ENCODE data around the gene MGAT4A.
"Not testable (repeated sequence)": the region's sequence is repeated elsewhere in the genome, so short reads cannot be mapped to it uniquely, and the experiment has no call there.

The MGAT4A gene

GRCh38 chr2:98730707-98731040, 258 bp downstream of the MGAT4A start:
- Histone ChIP-seq H2AFZ (ENCODE audit: low read length) (peak overlapping the region; percentile 69; the same call in 1 of the 2 replicates), H3K9me3 (ENCODE audit: insufficient read depth, low read depth, low read length) (no peaks in the 10 kb centered on the region), H3K9me2 (replicated peaks; ENCODE audit: low read depth, low read length) (no peaks in the 10 kb centered on the region), H3K79me2 (ENCODE audit: insufficient read depth, low read length) (peaks cover 54% of the 10 kb centered on the region), H3K4me3 (ENCODE audit: low read length, poor library complexity, severe bottlenecking) (peak overlapping the region; percentile 76), H3K27me3 (ENCODE audit: insufficient read depth, low read length, poor library complexity, severe bottlenecking) (no peaks in the 10 kb centered on the region), H3K4me2 (ENCODE audit: low read depth, low read length, poor library complexity, severe bottlenecking) (no peak overlapping the region), H3K9ac (ENCODE audit: low read depth, low read length, poor library complexity, severe bottlenecking) (peak overlapping the region; percentile 71), H4K20me1 (ENCODE audit: insufficient read depth, low read length, poor library complexity, severe bottlenecking) (peaks cover 11% of the 10 kb centered on the region), H3F3A (ENCODE audit: low read depth) (no peaks in the 10 kb centered on the region; the same call in 1 of the 2 replicates), H3K36me3 (ENCODE audit: insufficient read depth, low read length) (no peaks in the 10 kb centered on the region), H3K4me1 (ENCODE audit: insufficient read depth, low read length, poor library complexity, severe bottlenecking) (peaks cover 65% of the 10 kb centered on the region)
- TF ChIP-seq EZH2phosphoT487 (IDR thresholded peaks at IDR 0.05; ENCODE audit: borderline replicate concordance) (no peak), CTCF (conservative IDR thresholded peaks at IDR 0.05; ENCODE audit: low read length) (no peak)

- Histone ChIP-seq H3K4me2 (ENCODE audit: low read depth, low read length, poor library complexity, severe bottlenecking) (peak overlapping the region; percentile 85), H3K9me3 (ENCODE audit: insufficient read depth, low read depth, low read length) (no peaks in the 10 kb centered on the region), H3K9ac (ENCODE audit: low read depth, low read length, poor library complexity, severe bottlenecking) (peak overlapping the region; percentile 71), H2AFZ (ENCODE audit: low read length) (peak overlapping the region; percentile 69), H4K20me1 (ENCODE audit: insufficient read depth, low read length, poor library complexity, severe bottlenecking) (peaks cover 11% of the 10 kb centered on the region), H3K4me1 (ENCODE audit: insufficient read depth, low read length, poor library complexity, severe bottlenecking) (peaks cover 67% of the 10 kb centered on the region), H3K27me3 (ENCODE audit: insufficient read depth, low read length, poor library complexity, severe bottlenecking) (no peaks in the 10 kb centered on the region), H3K4me3 (ENCODE audit: low read length, poor library complexity, severe bottlenecking) (peak overlapping the region; percentile 76), H3F3A (ENCODE audit: low read depth) (no peaks in the 10 kb centered on the region; the same call in 1 of the 2 replicates), H3K36me3 (ENCODE audit: insufficient read depth, low read length) (no peaks in the 10 kb centered on the region), H3K9me2 (replicated peaks; ENCODE audit: low read depth, low read length) (no peaks in the 10 kb centered on the region), H3K79me2 (ENCODE audit: insufficient read depth, low read length) (peaks cover 59% of the 10 kb centered on the region)
- TF ChIP-seq CTCF (conservative IDR thresholded peaks at IDR 0.05; ENCODE audit: low read length) = no peak
- no peak for TF ChIP-seq EZH2phosphoT487 (IDR thresholded peaks at IDR 0.05; ENCODE audit: borderline replicate concordance)
Measured at GRCh38 chr2:98730053-98730706, 752 bp downstream of the MGAT4A start.

- no peak for TF ChIP-seq EZH2phosphoT487 (IDR thresholded peaks at IDR 0.05; ENCODE audit: borderline replicate concordance)
- no peak for TF ChIP-seq CTCF (conservative IDR thresholded peaks at IDR 0.05; ENCODE audit: low read length)
- Histone ChIP-seq H3F3A (ENCODE audit: low read depth) (no peaks in the 10 kb centered on the region; the same call in 1 of the 2 replicates), H3K9me3 (ENCODE audit: insufficient read depth, low read depth, low read length) (no peaks in the 10 kb centered on the region), H3K79me2 (ENCODE audit: insufficient read depth, low read length) (peaks cover 64% of the 10 kb centered on the region), H3K9ac (ENCODE audit: low read depth, low read length, poor library complexity, severe bottlenecking) (peak overlapping the region; percentile 71), H3K4me3 (ENCODE audit: low read length, poor library complexity, severe bottlenecking) (peak overlapping the region; percentile 76), H2AFZ (ENCODE audit: low read length) (0 out of 2 replicates have a peak overlapping the region, but pooled peaks have one; percentile 69), H3K9me2 (replicated peaks; ENCODE audit: low read depth, low read length) (no peaks in the 10 kb centered on the region), H3K36me3 (ENCODE audit: insufficient read depth, low read length) (no peaks in the 10 kb centered on the region), H3K4me2 (ENCODE audit: low read depth, low read length, poor library complexity, severe bottlenecking) (peak overlapping the region; percentile 85), H3K4me1 (ENCODE audit: insufficient read depth, low read length, poor library complexity, severe bottlenecking) (peaks cover 67% of the 10 kb centered on the region), H4K20me1 (ENCODE audit: insufficient read depth, low read length, poor library complexity, severe bottlenecking) (peaks cover 11% of the 10 kb centered on the region), H3K27me3 (ENCODE audit: insufficient read depth, low read length, poor library complexity, severe bottlenecking) (no peaks in the 10 kb centered on the region)
Measured at GRCh38 chr2:98729652-98730051, 1.3 kb downstream of the MGAT4A start.

DNA sequence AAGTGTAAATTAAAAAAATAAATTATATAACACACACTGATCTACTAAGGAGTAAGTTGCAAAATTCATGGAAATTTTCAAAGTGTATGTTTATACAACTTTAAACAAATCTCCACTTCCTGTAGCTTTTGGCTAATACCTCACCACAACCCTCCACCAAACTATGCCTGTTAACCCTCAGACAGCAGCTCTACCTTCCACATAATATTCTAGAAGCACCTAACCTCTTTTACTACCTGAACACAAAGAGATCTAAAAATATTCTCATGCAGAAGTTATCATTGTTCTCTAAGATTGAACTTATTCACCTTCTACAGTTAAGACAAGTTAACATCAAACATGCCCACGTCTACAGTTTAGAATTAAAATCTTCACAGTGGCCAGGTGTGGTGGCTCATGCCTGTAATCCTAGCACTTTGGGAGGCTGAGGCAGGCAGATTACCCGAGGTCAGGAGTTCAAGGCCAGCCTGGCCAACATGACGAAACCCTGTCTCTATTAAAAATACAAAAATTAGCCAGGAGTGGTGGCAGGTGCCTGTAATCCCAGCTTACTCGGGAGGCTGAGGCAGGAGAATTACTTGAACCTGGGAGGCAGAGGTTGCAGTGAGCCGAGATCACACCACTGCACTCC, 2.7 kb downstream of the MGAT4A start:
- Histone ChIP-seq H3K9ac (ENCODE audit: low read depth, low read length, poor library complexity, severe bottlenecking) (peak overlapping the region; percentile 41), H3K4me3 (ENCODE audit: low read length, poor library complexity, severe bottlenecking) (peak overlapping the region; percentile 76), H3K4me1 (ENCODE audit: insufficient read depth, low read length, poor library complexity, severe bottlenecking) (peaks cover 64% of the 10 kb centered on the region), H3K79me2 (ENCODE audit: insufficient read depth, low read length) (peaks cover 70% of the 10 kb centered on the region), H4K20me1 (ENCODE audit: insufficient read depth, low read length, poor library complexity, severe bottlenecking) (peaks cover 13% of the 10 kb centered on the region), H3K4me2 (ENCODE audit: low read depth, low read length, poor library complexity, severe bottlenecking) (peak overlapping the region; percentile 85)
- not testable (repeated sequence) for H3F3A ChIP-seq (ENCODE audit: low read depth); H3K27me3 ChIP-seq (ENCODE audit: insufficient read depth, low read length, poor library complexity, severe bottlenecking); H3K9me3 ChIP-seq (ENCODE audit: insufficient read depth, low read depth, low read length); H2AFZ ChIP-seq (ENCODE audit: low read length); H3K9me2 ChIP-seq (replicated peaks; ENCODE audit: low read depth, low read length); H3K36me3 ChIP-seq (ENCODE audit: insufficient read depth, low read length)

Data from Loucy (cell line).